ENCODE measurements around the gene CFAP45.

CFAP45 gene

GRCh38 chr1:159936273-159936904 is 36.4 kb upstream of the CFAP45 start:
- DNase-seq (ENCODE audit: low read depth in 2 of 2): no peak

- no peak for DNase-seq (ENCODE audit: low read depth in 2 of 2)
Measured at GRCh38 chr1:159935719-159936272, 35.8 kb upstream of the CFAP45 start.

GRCh38 chr1:159935305-159935704 is 35.3 kb upstream of the CFAP45 start:
- no peak for DNase-seq (ENCODE audit: low read depth in 2 of 2)

- no peak for DNase-seq (ENCODE audit: low read depth in 2 of 2)
Measured at GRCh38 chr1:159934136-159935039, 34.4 kb upstream of the CFAP45 start.

GRCh38 chr1:159933347-159933746 is 33.4 kb upstream of the CFAP45 start:
- no peak for DNase-seq (ENCODE audit: low read depth in 2 of 2)

GRCh38 chr1:159932296-159933285 is 32.6 kb upstream of the CFAP45 start:
- DNase-seq (ENCODE audit: low read depth in 2 of 2): no peak

GRCh38 chr1:159931795-159932173 is 31.8 kb upstream of the CFAP45 start:
- no peak for DNase-seq (ENCODE audit: low read depth in 2 of 2)

- DNase-seq (ENCODE audit: low read depth in 2 of 2): no peak
Measured at GRCh38 chr1:159931101-159931794, 31.3 kb upstream of the CFAP45 start.

- DNase-seq (ENCODE audit: low read depth in 2 of 2): no peak
Measured at GRCh38 chr1:159930634-159931033, 30.7 kb upstream of the CFAP45 start.

GRCh38 chr1:159930216-159930615 is 30.3 kb upstream of the CFAP45 start:
- no peak for DNase-seq (ENCODE audit: low read depth in 2 of 2)

- no peak for DNase-seq (ENCODE audit: low read depth in 2 of 2)
Measured at GRCh38 chr1:159929155-159930051, 29.4 kb upstream of the CFAP45 start.

- no peak for DNase-seq (ENCODE audit: low read depth in 2 of 2)
Measured at GRCh38 chr1:159928491-159929050, 28.6 kb upstream of the CFAP45 start.

- no peak for DNase-seq (ENCODE audit: low read depth in 2 of 2)
Measured at GRCh38 chr1:159927849-159928431, 28.0 kb upstream of the CFAP45 start.

GRCh38 chr1:159927211-159927848 is 27.4 kb upstream of the CFAP45 start:
- no peak for DNase-seq (ENCODE audit: low read depth in 2 of 2)

GRCh38 chr1:159925719-159926078 is 25.7 kb upstream of the CFAP45 start:
- no peak for DNase-seq (ENCODE audit: low read depth in 2 of 2)

- DNase-seq (ENCODE audit: low read depth in 2 of 2): peak; percentile 67 to 72
Measured at GRCh38 chr1:159924791-159925718, 25.1 kb upstream of the CFAP45 start, which contains the start of gene TAGLN2. Gene TAGLN2 (minus strand): TSS chr1:159925507. CDS start chr1:159920509, 4,998 bp downstream.

- DNase-seq (ENCODE audit: low read depth in 2 of 2): peak; percentile 53 to 65
Measured at GRCh38 chr1:159924025-159924790, 24.2 kb upstream of the CFAP45 start.

Data from fibroblast of skin of left quadriceps (primary cell).